ENCODE data around the gene CAMK2B.

Gene CAMK2B

DNA sequence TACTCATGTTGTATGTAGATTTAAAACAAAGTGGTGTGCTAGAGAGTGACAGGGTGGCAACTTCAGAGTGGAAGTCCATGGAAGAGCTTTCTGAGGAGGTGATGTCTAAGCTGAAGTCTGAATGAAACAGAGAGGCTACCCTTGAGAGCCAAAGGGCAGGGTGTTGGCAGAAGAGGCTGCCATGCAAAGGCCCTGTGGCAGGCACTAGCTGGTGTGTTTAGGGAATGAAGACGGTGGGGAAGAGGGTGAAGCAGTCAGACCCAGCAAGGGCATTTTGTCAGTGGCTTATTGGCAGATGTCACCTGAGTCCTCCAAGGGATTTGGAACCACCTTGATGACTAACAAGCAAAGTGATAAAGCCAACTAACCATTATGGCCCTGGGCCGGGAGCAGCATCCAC is 3.7 kb upstream of the CAMK2B start:
- DNase-seq, result no peak

- no peak for DNase-seq
Measured at GRCh38 chr7:44327981-44328380, 2.6 kb upstream of the CAMK2B start.

GRCh38 chr7:44326261-44327125 is 1.1 kb upstream of the CAMK2B start:
- no peak for DNase-seq

DNA sequence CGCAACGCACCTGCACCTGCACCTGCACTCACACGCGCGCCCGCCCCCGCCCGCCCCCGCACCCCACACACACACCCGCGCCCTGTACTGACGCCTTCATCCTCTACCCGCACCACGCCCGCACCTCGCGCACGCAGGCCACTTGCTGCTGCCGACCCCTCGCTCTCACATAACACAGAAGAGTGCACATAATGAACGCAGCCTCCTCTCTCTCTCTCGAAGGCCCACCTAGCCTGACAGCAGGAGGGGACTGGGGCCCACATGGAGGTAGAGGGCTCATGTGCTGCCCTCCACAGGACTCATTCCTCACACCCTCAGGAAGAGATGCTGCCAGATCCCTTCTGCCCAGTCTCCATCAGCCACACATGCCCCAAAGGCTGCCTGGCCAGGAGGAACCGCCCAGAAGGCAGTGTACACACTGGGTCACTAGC is 432 bp upstream of the CAMK2B start:
- no peak for DNase-seq

DNA sequence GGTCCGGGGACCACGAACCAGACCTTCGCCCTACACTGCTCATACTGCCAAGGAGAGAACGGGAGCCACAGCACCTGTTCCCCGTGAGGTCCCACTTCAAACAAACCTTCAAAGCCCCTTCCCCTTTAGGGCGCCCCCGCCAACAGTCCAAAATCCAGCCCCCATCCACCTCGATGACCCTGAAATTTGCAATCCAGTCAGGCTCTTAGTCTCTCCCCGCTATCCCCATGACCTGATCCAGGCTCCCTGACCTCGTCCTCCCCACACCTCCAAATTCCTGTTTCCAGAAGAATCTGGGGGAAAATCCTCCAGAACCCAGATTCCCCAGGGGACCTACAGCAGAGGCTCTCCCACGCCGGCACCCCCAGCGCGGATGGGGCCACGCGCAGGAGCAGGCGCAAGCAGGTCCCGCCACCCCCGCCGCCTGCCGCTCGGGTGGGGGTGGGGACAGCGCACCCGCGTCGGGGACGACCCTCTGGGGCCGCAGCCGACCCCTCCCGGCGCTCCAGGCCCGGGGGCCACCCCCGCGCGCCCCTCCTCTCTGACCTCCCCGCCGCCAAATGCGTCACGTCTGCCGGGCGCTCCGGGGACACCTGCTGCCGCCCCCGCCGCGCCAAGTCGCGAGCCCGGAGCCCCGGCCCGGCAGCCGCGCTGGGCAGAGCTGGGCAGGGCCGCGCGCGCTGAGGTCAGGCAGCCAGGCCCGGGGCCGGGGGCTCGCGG is 753 bp downstream of the CAMK2B start:
- DNase-seq, result no peak

DNA sequence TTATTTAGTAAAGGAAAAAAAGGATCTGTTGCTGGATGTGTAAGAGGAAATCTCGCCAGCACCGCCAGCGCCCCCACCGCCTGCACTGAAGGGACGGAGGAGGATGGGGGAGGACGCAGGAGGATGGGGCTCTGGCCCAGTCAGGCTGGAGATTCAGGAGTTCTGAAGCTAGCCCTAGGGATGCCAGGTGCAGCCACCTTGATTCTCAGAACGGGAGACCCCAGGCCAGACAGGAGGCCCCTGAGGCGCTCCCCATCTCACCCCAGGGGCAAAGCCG is 1.3 kb downstream of the CAMK2B start:
- no peak for DNase-seq

- no peak for DNase-seq
Measured at GRCh38 chr7:44323381-44324203, 1.8 kb downstream of the CAMK2B start.

DNA sequence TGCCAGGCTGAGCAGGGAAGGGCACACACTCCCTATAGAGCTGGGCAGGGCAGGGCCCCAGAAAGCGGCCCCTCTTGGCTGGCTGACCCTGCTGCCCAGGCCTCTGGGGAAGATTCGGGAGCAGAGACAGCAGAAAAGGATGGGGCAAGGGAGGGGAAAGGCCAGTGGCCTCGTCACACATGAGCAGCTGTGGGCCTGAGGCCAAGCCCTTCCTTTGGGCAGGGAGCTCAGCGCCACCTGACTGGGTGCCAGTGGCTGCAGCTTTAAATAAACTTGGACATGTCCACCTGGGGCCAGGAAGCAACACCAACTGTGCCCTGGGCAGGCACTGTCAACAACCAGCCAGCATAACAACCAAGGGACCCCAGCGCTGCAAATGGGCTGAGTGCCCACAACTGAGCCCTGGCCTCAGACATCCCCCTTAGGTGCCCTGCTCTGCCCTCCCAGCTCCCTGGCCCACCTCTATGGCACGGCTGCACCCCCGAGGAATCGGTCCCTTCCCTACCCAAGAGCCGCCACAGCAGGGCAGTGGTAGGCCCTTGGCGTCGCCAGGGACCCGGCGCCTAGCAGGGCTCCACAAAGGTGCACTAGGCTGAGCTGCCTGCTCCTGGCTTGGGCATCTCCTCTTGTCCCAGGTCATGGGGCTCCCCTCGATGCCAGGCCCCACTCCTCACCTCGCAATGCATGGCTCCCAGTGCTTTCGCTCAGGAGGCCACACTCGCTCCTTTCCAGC is 2.6 kb downstream of the CAMK2B start:
- DNase-seq, result no peak

GRCh38 chr7:44321796-44322195 is 3.6 kb downstream of the CAMK2B start:
- no peak for DNase-seq

DNA sequence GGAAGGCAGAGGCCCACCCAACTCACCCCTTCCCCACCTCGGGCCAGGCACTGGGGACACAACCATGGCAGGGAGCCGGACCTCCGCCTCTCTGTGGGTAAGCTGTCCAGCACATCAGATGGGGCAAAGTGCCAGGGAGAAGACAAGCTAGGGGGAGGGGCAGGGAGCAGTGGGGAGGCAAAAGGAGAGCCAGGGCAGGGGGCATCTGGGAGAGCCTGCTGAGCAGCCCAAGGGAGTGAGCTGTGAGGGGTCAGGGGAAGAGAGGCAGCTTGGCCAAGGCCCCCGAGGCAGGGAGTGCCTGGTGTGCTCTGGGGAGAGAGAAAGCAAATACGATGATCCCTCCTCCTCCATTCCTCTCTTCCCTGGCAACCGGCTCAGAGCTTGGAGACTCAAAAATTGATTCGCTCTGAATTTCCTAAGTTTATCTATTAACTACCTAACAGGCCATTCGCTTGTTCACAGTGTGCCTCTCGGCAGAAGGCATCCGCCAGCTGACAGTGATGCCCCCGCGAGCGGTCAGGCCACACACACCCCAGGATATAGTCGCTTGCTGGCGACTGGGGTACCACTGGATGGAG is 4.5 kb downstream of the CAMK2B start:
- no peak for DNase-seq

- no peak for DNase-seq
Measured at GRCh38 chr7:44320141-44320540, 5.3 kb downstream of the CAMK2B start.

GRCh38 chr7:44318332-44318731 is 7.1 kb downstream of the CAMK2B start:
- DNase-seq, result no peak

DNA sequence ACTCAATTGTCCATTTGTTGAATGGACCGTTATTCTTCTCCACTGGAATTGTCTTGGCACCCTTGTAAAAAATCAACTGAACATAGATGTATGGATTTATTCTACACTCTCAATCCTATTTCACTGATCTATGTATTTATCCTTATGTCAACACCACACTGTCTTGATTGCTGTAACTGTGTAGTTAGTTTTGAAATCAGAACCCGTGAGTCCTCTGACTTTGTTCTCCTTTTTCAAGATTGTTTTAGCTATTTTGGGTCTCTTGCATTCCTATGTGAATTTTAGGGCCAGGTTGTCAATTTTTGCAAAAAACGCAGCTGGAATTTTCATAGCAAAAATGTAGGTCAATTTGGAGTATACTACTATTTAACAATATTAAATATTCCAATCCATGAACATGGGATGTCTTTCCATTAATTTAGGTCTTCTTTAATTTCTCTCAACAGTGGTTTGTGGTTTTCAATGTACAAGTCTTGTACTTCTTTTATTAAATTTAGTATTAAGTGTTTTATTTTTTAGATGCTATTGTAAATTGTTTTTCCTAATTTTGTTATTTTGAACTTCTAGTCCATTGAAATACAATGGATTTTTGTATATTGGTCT is 10.0 kb downstream of the CAMK2B start:
- DNase-seq, result no peak

GRCh38 chr7:44313621-44314031 is 11.8 kb downstream of the CAMK2B start:
- no peak for DNase-seq

DNA sequence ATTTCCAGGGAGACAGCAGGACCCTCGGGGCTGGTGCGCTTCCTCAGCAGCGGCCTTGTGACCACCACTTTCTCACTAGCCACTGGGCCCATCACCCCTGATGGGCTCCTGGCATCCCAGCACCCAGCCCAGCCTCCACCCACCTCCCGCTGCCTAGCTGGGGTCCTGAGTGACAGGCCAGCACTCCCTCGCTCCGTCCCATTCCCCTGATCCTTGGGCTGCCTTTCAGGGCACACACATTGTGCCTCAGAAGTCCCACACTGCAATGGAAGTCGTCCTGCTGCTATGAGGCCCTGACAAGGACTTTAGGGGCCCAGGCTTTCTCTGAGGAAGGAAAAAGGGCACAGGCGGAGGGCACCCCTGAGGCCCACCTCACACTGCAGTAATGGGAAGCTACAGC is 12.4 kb downstream of the CAMK2B start:
- no peak for DNase-seq

DNA sequence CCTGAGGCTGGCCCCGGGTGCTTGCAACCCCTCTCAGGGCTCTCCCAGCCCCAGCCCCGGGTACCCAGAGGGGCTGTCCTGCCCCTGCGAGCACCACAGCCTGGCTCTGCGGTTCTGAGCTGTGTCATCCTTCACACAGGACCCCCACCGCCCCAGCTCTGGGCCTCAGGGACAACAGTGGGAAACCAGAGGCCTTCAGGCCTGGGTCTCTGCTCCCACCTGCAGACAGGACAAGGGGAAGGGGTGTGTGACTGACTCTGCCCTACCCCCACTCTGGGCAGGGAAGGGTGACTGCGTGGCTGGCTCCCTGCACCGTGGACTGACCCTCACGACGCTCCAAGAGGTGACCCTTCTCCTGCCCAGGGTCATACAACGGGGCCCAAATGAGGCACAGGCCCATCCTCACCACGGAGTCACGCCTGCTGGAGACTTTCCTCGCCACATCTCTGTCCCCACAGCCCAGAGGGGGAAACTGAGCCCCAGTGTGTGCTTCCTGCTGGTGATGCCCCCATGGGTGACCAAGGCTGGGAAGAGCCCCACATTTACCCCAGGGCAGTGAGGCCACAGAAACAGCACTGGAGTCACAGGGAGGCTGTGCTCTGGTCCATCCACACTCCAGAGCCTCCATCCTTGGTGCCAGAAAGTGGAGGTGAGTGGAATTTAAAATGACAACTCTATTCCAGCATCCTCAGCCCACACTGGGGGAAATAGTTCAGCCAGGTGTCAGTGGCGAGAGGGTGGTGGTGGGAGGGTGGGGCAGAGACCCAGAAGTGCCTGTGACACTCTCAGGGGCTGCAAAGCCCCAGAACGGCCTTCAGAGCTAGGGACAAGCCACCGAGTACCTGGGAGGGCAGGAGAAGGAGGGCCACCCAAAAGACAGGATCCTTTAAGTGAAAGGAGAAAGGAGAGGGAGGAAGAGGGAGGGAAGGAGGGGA is 13.6 kb downstream of the CAMK2B start:
- no peak for DNase-seq

GRCh38 chr7:44310221-44310848 is 15.1 kb downstream of the CAMK2B start:
- DNase-seq, result no peak

GRCh38 chr7:44309271-44310091 is 15.9 kb downstream of the CAMK2B start:
- peak; percentile 37 to 47 for DNase-seq

DNA sequence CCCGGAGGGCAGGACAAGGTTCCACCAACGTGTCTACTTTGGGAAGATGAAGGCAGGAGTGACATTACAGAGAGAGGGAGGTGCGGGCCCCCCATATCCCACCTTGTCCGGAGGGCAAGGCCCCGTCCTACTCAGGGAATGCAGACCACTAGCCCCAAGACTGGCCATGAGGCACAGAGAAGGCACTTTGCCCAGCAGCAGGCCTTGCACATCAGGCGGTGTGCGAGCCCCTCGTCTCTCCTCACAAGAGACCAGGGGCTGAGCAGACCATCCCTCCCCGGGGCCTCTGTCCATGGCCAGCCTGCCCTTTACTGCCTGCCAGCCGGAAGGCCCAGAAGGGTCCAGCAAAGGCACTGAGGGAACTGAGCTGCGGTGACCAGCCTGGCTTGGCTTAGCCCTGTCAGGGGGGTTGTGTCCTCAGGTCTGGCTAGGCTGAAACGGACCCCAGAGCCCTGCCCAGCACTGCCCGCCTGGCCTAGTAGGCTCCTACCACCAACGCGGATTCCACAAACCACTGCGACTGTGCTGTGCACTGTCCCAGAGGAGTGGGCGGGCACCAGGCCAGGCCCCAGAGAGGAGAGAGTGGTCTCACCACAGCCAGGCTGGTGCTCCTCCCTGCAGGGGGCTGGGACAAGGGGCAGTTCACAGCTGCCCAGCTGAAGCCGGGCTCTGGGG is 16.7 kb downstream of the CAMK2B start:
- no peak for DNase-seq

Measured in stimulated activated CD4-positive, alpha-beta T cell treated with anti-CD3 and anti-CD28 coated beads, Interleukin-2, amount 100 ng/mL, for 48 hours (primary cell).